ENCODE measurements around the gene SPATA6L. TPM values are rescaled to one million over a fixed set of nuclear protein-coding genes. Genes with fewer than 3 reads are reported as not detected.

SPATA6L gene
- total and polyA plus RNA-seq, 10 of the 15 experiments (the other 5 are each of a cell fraction or from before 2014, with no cell fraction given), result 0.37 to 1.6 (median 0.91) TPM

- TF ChIP-seq RELB (IDR thresholded peaks at IDR 0.05; ENCODE audit: low read depth) (peak; percentile 29; the same call in 1 of the 2 replicates), ZBTB11 (CRISPR knock-in tag; IDR thresholded peaks at IDR 0.05) (no peak), ATF2 (IDR thresholded peaks at IDR 0.05; ENCODE audit: low read length) (no peak), BCL11A (IDR thresholded peaks at IDR 0.05; ENCODE audit: low read depth, low read length) (no peak), USF2 (IDR thresholded peaks at IDR 0.05; ENCODE audit: borderline replicate concordance, low read depth, low read length) (no peak), CHD1 (IDR thresholded peaks at IDR 0.05; ENCODE audit: low read depth, low read length) (no peak), KDM1A (IDR thresholded peaks at IDR 0.05; ENCODE audit: borderline replicate concordance) (no peak), HCFC1 (IDR thresholded peaks at IDR 0.05; ENCODE audit: low read length) (peak; percentile 59), PML (IDR thresholded peaks at IDR 0.05; ENCODE audit: low read length) (peak; percentile 98), FOXM1 (IDR thresholded peaks at IDR 0.05; ENCODE audit: low read depth, low read length) (0 out of 2 replicates have a peak, but pooled peaks have one; percentile 11), YY1 (IDR thresholded peaks at IDR 0.05; ENCODE audit: low read depth, low read length) (peak; percentile 91), NR2C2 (IDR thresholded peaks at IDR 0.05; ENCODE audit: borderline replicate concordance, control insufficient read depth, insufficient read length, low read depth) (no peak), ZNF592 (IDR thresholded peaks at IDR 0.05) (no peak), ELK1 (IDR thresholded peaks at IDR 0.05; ENCODE audit: low read depth, low read length) (peak; percentile 96)
Observed at GRCh38 chr9:4679268-4680172, 13.2 kb upstream of the SPATA6L start, which contains the start of gene CDC37L1 (continued).

Measured in GM12878 (cell line).